A549 (cell line): ENCODE results near the gene CCNA1. TPM values are rescaled to one million over a fixed set of nuclear protein-coding genes. Genes with fewer than 3 reads are reported as not detected.

Experiments
- ATAC-seq, 2 experiments: fragments of 200-7000 bp in 1 of 2; fragments of >200 bp in 1 of 2; cut with Nextera tagmentation in 1 of 2; cut with Tn5 transposase in 1 of 2; 3 replicates each; pipeline versions ENCODE4 v1.8.0 to v1.9.1; 2018 to 2020; ENCODE audit warnings: mild to moderate bottlenecking in 1 of 2, moderate library complexity in 1 of 2
- CTCF ChIA-PET: fragments of 300-600 bp; sonication (Branson Sonifier 250); formaldehyde crosslinking; extraction: SDS; loops from one replicate; lab custom pipeline; 2021; ENCODE audit warnings: antibody characterized with exemption, inconsistent platforms; lab: Yijun Ruan, JAX
- POLR2A ChIA-PET: fragments of 350-600 bp; formaldehyde crosslinking; extraction: SDS; loops from one replicate; lab custom pipeline; 2021; ENCODE audit warnings: antibody characterized with exemption, inconsistent platforms; lab: Yijun Ruan, JAX
- DNase-seq, 2 experiments: peaks; one replicate each; pipeline versions ENCODE4 v3.0.0 to v3.0.0-alpha.2; 2011 to 2016; ENCODE audit warnings: low read depth in 1 of 2, low spot score in 1 of 2
- FAIRE-seq: peaks from 2 replicates; lab custom pipeline; 2011; peaks lifted over from hg19 to GRCh38; lab: Jason Lieb, UNC
- H3K27ac ChIP-seq, 2 experiments: fragments of >200 bp; sonication (Bioruptor Twin); formaldehyde crosslinking; 3 replicates each; pipeline ENCODE4 v1.5.1; 2016 to 2017
- H3K4me1 ChIP-seq: fragments of >200 bp; sonication (Bioruptor Twin); formaldehyde crosslinking; 3 replicates; pipeline ENCODE4 v1.6.1; 2016
- H3K4me2 ChIP-seq: fragments of >200 bp; sonication (Bioruptor Twin); formaldehyde crosslinking; 3 replicates; pipeline ENCODE4 v1.6.1; 2016
- H3K4me3 ChIP-seq: fragments of >200 bp; sonication (Bioruptor Twin); formaldehyde crosslinking; 3 replicates; pipeline ENCODE4 v1.5.1; 2016
- H3K9me3 ChIP-seq: fragments of >200 bp; sonication (Bioruptor Twin); formaldehyde crosslinking; 3 replicates; pipeline ENCODE4 v1.6.1; 2016
- ATOH8 ChIP-seq: fragments of 250-450 bp; sonication (Bioruptor Pico); IDR thresholded peaks from 2 replicates; pipeline ENCODE4 v1.5.0; 2020; ENCODE audit warnings: low read depth, mild to moderate bottlenecking, moderate library complexity
- BHLHE40 ChIP-seq: IDR thresholded peaks from 2 replicates; pipeline ENCODE4 v1.6.1; 2012; ENCODE audit warnings: low read depth, low read length, inconsistent platforms
- CBX2 ChIP-seq: fragments of 200-600 bp; sonication (generic); IDR thresholded peaks from 2 replicates; pipeline ENCODE4 v1.6.1; 2016; ENCODE audit warnings: low read depth, mild to moderate bottlenecking, borderline replicate concordance
- CBX8 ChIP-seq: fragments of 200-600 bp; sonication (generic); IDR thresholded peaks from 2 replicates; pipeline ENCODE4 v1.6.1; 2016
- CEBPB ChIP-seq, 2 experiments: fragments of >200 bp in 1 of 2; sonication (Bioruptor Twin) in 1 of 2; formaldehyde crosslinking in 1 of 2; IDR thresholded peaks; 2 replicates each; pipeline ENCODE4 v1.6.1; 2012 to 2016
- CHD4 ChIP-seq: fragments of 200-600 bp; sonication (generic); IDR thresholded peaks from 2 replicates; pipeline ENCODE4 v1.6.1; 2016; ENCODE audit warnings: antibody characterized with exemption, mild to moderate bottlenecking, borderline replicate concordance
- CTCF ChIP-seq: fragments of >200 bp; sonication (Bioruptor Twin); formaldehyde crosslinking; IDR thresholded peaks from 3 replicates; pipeline ENCODE4 v1.5.1; 2016
- ELK1 ChIP-seq: fragments of 150-350 bp; IDR thresholded peaks from 2 replicates; pipeline ENCODE4 v1.6.1; 2014; ENCODE audit warnings: low read depth, mild to moderate bottlenecking, low read length
- EP300 ChIP-seq, 2 experiments: fragments of >200 bp; sonication (Bioruptor Twin); formaldehyde crosslinking; IDR thresholded peaks; 2 replicates in 1 of 2; 3 replicates in 1 of 2; pipeline ENCODE4 v1.6.1; 2016 to 2017
- HES2 ChIP-seq: fragments of >200 bp; sonication (Bioruptor Twin); formaldehyde crosslinking; IDR thresholded peaks from 2 replicates; pipeline ENCODE4 v1.6.1; 2016
- HOXB5 ChIP-seq: fragments of 250-450 bp; sonication (Bioruptor Pico); IDR thresholded peaks from 2 replicates; pipeline ENCODE4 v1.5.0; 2020; ENCODE audit warnings: mild to moderate bottlenecking, moderate library complexity
- KDM1A ChIP-seq: fragments of 200-600 bp; sonication (generic); IDR thresholded peaks from 2 replicates; pipeline ENCODE4 v1.6.1; 2016; ENCODE audit warnings: low read depth, mild to moderate bottlenecking
- KDM5A ChIP-seq: fragments of 200-600 bp; sonication (generic); IDR thresholded peaks from 2 replicates; pipeline ENCODE4 v1.6.1; 2016; ENCODE audit warnings: antibody characterized with exemption, mild to moderate bottlenecking
- MAX ChIP-seq: IDR thresholded peaks from 2 replicates; pipeline ENCODE4 v1.6.1; 2012
- MYC ChIP-seq: IDR thresholded peaks from 2 replicates; pipeline ENCODE4 v1.6.1; 2012; ENCODE audit warnings: mild to moderate bottlenecking, inconsistent platforms, low read length, improper control_type of control experiment, borderline replicate concordance
- NFE2L2 ChIP-seq: fragments of 150-350 bp; conservative IDR thresholded peaks from 2 replicates; pipeline ENCODE4 v1.6.1; 2014; ENCODE audit warnings: low read length
- NPAS2 ChIP-seq: fragments of 250-450 bp; sonication (Bioruptor Pico); IDR thresholded peaks from 2 replicates; pipeline ENCODE4 v1.8.0; 2022; ENCODE audit warnings: mild to moderate bottlenecking, moderate library complexity, borderline replicate concordance
- NR3C1 ChIP-seq: fragments of >200 bp; sonication (Bioruptor Twin); formaldehyde crosslinking; IDR thresholded peaks from 3 replicates; pipeline ENCODE4 v1.6.1; 2017
- RAD21 ChIP-seq, 2 experiments: fragments of >200 bp in 1 of 2; sonication (Bioruptor Twin) in 1 of 2; formaldehyde crosslinking in 1 of 2; IDR thresholded peaks in 1 of 2; conservative IDR thresholded peaks in 1 of 2; 2 replicates in 1 of 2; 3 replicates in 1 of 2; pipeline ENCODE4 v1.6.1; 2012 to 2018; ENCODE audit warnings: inconsistent platforms in 1 of 2
- RCOR1 ChIP-seq: fragments of 150-350 bp; IDR thresholded peaks from 2 replicates; pipeline ENCODE4 v1.6.1; 2014; ENCODE audit warnings: antibody characterized with exemption, low read length, low read depth
- SMC3 ChIP-seq: fragments of >200 bp; sonication (Bioruptor Twin); formaldehyde crosslinking; IDR thresholded peaks from 3 replicates; pipeline ENCODE4 v1.6.1; 2018; ENCODE audit warnings: inconsistent platforms
- SREBF2 ChIP-seq: fragments of 450-650 bp; IDR thresholded peaks from 2 replicates; pipeline ENCODE4 v1.6.1; 2014; ENCODE audit warnings: mild to moderate bottlenecking, moderate library complexity
- USF2 ChIP-seq: fragments of 450-650 bp; IDR thresholded peaks from 2 replicates; pipeline ENCODE4 v1.6.1; 2014; ENCODE audit warnings: antibody characterized with exemption
- ZC3H11A ChIP-seq: fragments of 450-650 bp; IDR thresholded peaks from 2 replicates; pipeline ENCODE4 v1.6.1; 2014; ENCODE audit warnings: antibody characterized with exemption, mild to moderate bottlenecking
- WGBS: methylation state at CpG from one replicate; pipeline ENCODE4 v1.1.6; 2017; ENCODE audit errors: missing lambda C conversion rate; 5-methylcytosine and 5-hydroxymethylcytosine counted together
- polyA plus RNA-seq, 4 experiments: library from polyadenylated mRNA; depleted of rRNA in 3 of 4; stranded (reverse); fragments of >200 nt; fragmentation: RNase III in 1 of 4; extraction: RNeasy Plus Mini Kit Qiagen cat#74134 plus additional on column Dnase treatment in 1 of 4; gene quantifications; 2 replicates in 3 of 4; 3 replicates in 1 of 4; pipeline ENCODE4 v1.2.3, GENCODE V29; 2011 to 2017

The CCNA1 gene
- polyA plus RNA-seq, 2 of the 4 experiments (the other 2 are of a cell fraction): 0.21 TPM; not detected in 1

- TF ChIP-seq HOXB5 (CRISPR knock-in tag): no peak
- no peak for TF ChIP-seq HES2
Observed at GRCh38 chr13:36385489-36385888, 46.8 kb upstream of the CCNA1 start (continued).

GRCh38 chr13:36395280-36395679 is 37.0 kb upstream of the CCNA1 start:
- FAIRE-seq (no peak), ATAC-seq (peak; percentile 75 to 77; a peak in 4 of 6 replicates), DNase-seq (peak; percentile 5 to 14)
- no peak overlapping the region for H3K27ac ChIP-seq
- H3K4me3 ChIP-seq: no peak overlapping the region
- ChIA-PET POLR2A (no interaction called here), CTCF (interaction anchor here (0.5 to 2.3 kb wide), 6 partner anchors 9 to 112 kb away, joined by 3 to 7 read pairs (median 4); partner anchors contain the start of gene SPART)
- no peak overlapping the region for H3K4me2 ChIP-seq
- H3K9me3 ChIP-seq: no peaks in the 10 kb centered on the region
- TF ChIP-seq BHLHE40 (no peak), ELK1 (no peak), CBX2 (no peak), EP300 (IDR thresholded peaks at IDR 0.05) (no peak), SMC3 (peak; percentile 24; the same call in 1 of the 3 replicates), NR3C1 (no peak), CBX8 (no peak), ZC3H11A (no peak), KDM1A (no peak), MYC (no peak), RCOR1 (no peak), CEBPB (IDR thresholded peaks at IDR 0.05) (no peak), CTCF (peak; percentile 19; the same call in 1 of the 3 replicates), USF2 (no peak), ATOH8 (CRISPR knock-in tag) (no peak), NPAS2 (CRISPR knock-in tag) (no peak), RAD21 (conservative IDR thresholded peaks at IDR 0.05 in 1 of 2, IDR thresholded peaks at IDR 0.05 in 1 of 2) (peak; percentile 25 to 30; a peak in 3 of 5 replicates), CHD4 (no peak), SREBF2 (no peak), NFE2L2 (no peak), MAX (no peak), KDM5A (no peak)
- WGBS: 3% methylated on average over 2 of the region's 2 CpGs
- no peaks in the 10 kb centered on the region for H3K4me1 ChIP-seq
